GM18909 (cell line): Measurements from ENCODE around the gene ARHGAP24.
A peak's percentile ranks its signal among the peaks of the same experiment; 100 is the strongest.
"Not testable (repeated sequence)": the region's sequence is repeated elsewhere in the genome, so short reads cannot be mapped to it uniquely, and the experiment has no call there.

Experiments used
- ATAC-seq: cut with Tn5 transposase; IDR thresholded peaks from one replicate; pipeline ENCODE4 v1.9.1; 2021; ENCODE audit warnings: mild to moderate bottlenecking; ENCODE audit not compliant: unreplicated experiment, poor library complexity

ARHGAP24 gene

GRCh38 chr4:85478576-85478975 is 3.6 kb downstream of the ARHGAP24 start:
- ATAC-seq: no peak

- no peak for ATAC-seq
Measured at GRCh38 chr4:85482010-85482738, 7.2 kb downstream of the ARHGAP24 start.

GRCh38 chr4:85486425-85487086 is 11.6 kb downstream of the ARHGAP24 start:
- no peak for ATAC-seq

GRCh38 chr4:85488416-85488815 is 13.5 kb downstream of the ARHGAP24 start:
- no peak for ATAC-seq

DNA sequence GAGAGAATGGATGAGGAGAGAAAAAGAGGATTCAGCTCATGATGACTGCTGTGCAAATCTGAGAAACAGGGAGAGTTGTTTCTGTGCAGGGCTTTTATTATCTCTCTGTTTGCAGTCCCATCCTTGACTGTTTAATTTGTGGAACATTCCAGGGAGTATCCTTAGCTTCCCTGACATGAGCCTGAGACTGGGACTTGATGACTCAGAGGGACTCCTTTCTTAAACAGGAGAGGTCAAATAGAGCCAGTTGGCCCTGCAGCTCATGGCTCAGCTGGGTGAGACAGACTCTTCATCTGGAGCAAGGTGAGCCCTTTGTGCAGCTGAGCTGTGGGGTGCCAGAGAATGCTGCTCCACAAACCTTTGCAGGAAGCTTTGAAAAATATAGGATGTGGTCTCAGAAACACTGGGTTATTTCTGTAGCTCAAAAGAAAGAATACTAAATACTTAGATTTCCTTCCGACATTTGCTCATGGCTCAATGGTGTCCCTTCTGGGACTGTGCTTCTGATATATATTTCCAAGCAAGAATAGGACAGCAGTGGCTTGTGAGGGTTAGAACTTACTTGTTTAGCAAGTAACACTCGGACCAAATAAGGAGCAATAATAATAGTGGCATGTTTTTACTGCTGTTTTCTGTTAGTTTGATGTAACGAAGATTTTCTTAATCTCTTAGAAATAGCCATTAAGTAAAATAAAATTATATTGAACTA is 14.5 kb downstream of the ARHGAP24 start:
- ATAC-seq: no peak

DNA sequence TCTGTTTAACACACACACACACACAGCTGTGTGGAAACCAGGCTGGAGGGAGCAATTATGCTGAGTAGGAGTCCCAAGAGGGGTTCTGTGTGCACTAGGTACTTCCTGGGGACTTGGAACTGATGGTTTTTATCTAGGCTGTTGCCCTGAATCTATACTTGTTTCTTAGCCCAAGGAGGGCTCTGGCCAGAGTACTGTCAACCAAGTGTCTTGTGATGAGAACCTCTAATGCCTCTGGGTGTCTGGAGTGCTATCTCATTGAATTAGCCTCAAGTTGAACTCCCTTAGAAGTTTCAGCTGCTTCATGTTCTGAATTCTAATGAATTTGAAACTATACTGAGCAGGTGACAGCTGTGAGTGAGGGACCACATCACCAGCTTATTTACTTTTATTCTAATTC is 16.6 kb downstream of the ARHGAP24 start:
- peak; percentile 53 for ATAC-seq

DNA sequence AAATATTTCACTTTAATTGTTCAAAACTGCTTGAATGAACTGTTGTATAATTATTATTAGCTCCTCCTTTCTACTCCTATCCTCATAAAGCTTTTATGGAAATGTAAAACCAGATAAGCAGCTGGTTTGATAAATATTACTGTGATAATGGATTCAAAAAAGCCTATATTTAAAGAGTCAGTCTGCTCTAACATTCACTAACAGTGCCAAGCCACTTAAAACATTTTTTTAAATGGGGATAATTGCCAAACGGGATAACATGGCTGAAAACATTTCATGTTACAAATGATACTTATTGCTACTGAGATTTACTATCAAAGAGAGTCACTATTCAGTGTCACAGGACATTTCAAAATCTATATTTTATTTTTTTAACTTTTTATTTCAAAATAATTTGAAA is 17.4 kb downstream of the ARHGAP24 start:
- ATAC-seq: no peak

GRCh38 chr4:85495621-85496020 is 20.7 kb downstream of the ARHGAP24 start:
- no peak for ATAC-seq

DNA sequence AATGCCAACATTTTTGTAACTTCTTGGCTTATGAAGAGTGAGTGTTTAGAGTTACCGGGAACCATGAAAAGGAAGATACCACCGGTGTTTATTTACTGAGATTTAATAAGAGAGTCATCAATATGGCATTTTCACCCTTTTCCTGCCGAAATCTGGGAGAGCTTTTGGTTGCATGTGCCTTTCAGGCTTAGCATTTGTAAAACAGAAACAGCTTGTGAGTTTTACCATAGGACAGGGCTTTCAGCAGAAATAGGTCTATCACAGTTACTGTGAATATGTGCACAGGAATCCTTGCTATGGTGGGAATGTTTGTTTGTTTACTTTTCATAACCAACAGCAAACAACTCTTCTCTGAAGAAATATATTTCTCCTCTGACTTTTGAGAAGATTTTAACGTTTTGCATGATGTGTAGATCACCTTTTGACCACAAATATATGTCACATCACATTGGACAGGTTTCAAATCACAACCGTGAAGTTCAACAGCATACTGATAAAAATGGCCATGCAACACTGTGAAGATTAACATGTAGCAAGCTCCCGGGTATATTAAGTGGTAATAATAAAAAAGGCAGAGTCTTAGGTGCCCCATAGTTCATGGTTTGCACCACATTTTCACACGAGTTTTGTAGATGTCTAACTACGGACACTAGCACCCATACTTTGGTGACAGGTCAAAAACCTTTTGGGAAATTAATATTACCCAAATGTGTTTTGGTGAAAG is 21.3 kb downstream of the ARHGAP24 start:
- ATAC-seq: no peak

DNA sequence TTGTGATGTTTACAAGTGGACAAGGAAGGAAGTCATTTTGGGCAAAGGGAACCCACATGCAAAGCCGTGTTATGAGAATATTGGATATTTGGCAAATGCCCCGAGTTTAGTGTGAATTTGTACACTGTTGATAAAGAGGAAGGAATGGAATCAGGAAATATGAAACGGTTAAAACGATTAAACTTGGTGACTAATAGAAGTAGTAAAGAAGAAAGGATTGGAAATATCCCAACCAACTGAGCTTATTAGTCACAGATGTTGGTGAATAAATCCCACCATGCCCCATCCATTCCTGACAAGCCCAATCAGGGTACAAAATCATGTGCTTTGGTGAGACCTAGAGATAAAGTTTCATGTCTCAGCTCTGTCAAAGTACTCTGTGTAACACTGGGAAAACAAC is 22.0 kb downstream of the ARHGAP24 start:
- ATAC-seq: no peak

GRCh38 chr4:85498068-85498733 is 23.3 kb downstream of the ARHGAP24 start:
- ATAC-seq: peak; percentile 99

DNA sequence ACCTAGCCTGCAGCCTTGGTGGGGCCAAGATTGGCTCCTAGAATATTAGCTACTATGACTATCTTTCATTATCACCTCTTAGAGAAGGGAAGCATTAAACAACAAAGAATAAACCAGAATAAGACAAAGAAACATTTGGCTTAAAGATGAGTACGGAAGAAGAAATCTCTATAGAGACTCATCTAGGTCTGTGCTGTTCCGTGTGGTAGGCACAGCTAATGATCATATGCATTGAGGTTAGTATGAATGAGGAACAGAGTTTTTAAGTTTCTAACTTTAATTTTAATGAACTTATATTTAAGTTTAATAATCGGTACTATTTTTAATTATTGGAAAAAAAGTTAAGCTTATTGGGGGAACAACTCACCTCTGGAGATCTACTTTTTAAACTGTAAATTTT is 24.6 kb downstream of the ARHGAP24 start:
- no peak for ATAC-seq

DNA sequence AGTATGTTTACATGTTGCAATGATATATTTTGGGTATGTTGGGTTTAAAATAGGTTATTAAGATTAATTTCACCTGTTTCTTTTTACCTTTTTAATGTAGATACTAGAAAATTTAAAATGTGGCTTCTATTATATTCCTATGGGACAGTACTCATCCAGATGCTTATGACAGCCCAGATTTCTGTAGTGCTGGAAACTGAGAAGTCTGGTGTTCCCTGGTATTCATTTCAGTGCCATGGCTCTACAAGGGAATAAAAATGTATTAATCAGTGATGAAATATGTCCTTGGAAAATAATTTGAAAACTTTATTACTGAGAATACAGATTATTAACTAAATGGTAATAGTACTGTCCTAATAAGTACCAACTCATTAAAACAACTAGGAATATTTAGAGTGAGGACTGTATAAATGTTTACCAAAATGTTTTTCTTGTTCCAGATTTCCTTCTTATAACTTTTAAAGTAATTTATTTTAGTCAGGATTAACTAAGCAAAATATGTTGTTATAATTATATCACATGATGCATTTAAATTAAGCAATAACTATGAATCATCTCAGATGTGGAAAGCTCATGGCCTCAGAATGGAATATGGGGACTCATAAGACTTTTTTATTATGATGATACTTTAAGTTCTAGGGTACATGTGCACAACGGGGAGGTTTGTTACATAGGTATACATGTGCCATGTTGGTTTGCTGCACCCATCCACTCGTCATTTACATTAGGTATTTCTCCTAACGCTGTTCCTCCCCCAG is 25.3 kb downstream of the ARHGAP24 start:
- no peak for ATAC-seq

DNA sequence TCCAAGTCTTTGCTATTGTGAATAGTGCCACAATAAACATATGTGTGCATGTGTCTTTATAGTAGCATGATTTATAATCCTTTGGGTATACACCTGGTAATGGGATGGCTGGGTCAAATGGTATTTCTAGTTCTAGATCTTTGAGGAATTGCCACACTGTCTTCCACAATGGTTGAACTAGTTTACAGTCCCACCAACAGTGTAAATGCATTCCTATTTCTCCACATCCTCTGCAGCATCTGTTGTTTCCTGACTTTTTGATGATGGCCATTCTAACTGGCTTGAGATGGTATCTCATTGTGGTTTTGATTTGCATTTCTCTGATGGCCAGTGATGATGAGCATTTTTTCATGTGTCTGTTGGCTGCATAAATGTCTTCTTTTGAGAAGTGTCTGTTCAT is 26.2 kb downstream of the ARHGAP24 start:
- ATAC-seq: not testable (repeated sequence)

DNA sequence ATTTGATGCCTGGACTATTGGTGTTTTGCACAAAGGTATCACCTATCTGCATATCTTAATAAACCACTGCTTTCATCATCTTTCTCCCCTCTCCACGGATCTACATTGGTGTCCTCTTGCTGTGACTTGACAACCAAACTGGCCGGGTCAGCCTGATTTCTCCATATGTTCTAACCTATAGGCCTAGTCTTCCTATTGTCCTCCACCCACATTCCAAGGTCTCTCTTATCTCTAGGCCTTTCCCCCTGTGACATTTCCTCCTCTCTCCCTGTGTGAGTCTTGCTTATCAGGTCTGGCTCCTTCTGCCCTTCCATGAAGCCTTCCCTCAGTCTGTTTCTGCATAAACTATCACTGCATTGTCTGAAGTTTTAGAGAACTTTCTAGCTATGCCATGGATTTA is 33.7 kb downstream of the ARHGAP24 start:
- ATAC-seq: no peak

GRCh38 chr4:85509882-85510631 is 35.1 kb downstream of the ARHGAP24 start:
- ATAC-seq: no peak

DNA sequence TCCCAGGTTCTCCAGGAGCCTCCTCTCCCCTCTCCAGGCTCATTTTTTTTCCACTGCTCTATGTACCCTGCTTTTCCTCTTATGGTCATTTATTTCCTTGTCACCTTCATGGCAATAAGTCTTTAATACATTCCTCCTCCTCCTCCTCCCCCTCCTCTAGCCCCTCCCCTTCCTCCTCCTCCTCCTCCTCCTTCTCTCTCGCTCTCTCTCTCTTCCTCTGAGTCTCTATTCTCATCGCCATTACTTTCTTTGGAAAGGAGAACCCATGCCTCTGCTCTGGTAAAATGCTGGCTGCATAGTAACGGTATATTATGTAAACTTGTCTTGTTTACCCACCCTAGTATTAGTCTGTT is 35.7 kb downstream of the ARHGAP24 start:
- ATAC-seq: no peak

DNA sequence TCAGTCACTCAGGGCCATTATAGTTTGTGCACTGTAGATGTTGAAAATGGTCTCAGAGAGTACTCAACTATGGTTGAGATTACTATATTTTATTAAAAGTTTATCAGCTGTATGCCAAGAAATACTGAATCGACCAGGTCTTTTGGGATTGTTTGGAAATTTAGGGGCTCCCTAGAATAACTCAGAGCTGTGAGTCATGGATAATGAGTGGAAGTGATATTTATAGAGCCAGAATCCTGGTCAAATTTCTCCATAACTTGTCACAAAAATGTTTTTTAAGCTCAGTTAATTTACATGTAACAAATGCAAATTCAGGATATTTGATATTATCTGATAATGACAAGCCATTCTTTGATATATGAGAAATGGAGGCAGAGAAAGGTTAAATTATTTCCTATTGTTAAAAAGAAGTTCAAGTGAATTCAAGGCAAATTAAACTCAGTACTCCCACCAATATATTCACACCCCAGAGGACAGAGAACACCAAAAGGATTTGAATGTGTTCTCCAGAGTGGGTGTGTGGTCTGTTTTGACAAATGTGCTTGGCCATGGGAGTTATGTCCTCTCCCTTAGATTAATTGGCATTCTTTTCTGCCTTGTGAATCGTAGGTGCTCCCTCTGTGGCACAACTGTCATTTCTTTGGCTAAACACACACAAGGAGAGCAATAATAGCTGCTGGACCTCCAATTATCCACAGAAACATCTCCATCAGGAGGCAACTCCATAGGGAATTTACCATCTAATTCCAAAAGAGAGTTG is 37.7 kb downstream of the ARHGAP24 start:
- no peak for ATAC-seq
